HG02678 (cell line): ENCODE data around the gene LUC7L.

Experiments
- ATAC-seq: cut with Tn5 transposase; IDR thresholded peaks from one replicate; pipeline ENCODE4 v1.9.1; 2021; ENCODE audit warnings: mild to moderate bottlenecking, moderate library complexity; ENCODE audit not compliant: unreplicated experiment

Gene LUC7L

GRCh38 chr16:149024-149660 is 80.1 kb downstream of the LUC7L start:
- ATAC-seq: no peak

GRCh38 chr16:146646-147045 is 82.6 kb downstream of the LUC7L start:
- no peak for ATAC-seq

DNA sequence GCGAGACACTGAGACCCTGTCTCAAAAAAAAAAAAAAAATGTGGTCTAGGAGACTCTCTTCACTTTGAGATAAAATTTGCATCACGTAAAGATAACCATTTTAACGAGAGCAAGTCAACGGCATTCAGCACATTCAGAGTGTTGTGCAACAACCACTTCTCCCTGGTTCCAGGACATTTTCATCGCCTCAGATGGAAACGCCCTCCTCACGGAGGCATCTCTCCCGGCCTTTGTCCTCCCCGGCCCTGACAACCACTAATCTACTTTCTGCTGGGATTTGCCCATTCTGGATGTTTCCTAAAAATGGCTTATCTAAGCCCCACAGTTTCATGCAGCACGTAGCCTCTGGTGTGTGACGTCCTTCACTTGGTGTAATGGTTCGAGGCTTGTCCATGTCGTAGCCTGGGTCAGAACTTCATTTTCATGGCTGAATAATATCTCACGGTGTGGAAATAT is 84.4 kb downstream of the LUC7L start:
- ATAC-seq: no peak

- ATAC-seq: no peak
Observed at GRCh38 chr16:143456-143855, 85.8 kb downstream of the LUC7L start.

DNA sequence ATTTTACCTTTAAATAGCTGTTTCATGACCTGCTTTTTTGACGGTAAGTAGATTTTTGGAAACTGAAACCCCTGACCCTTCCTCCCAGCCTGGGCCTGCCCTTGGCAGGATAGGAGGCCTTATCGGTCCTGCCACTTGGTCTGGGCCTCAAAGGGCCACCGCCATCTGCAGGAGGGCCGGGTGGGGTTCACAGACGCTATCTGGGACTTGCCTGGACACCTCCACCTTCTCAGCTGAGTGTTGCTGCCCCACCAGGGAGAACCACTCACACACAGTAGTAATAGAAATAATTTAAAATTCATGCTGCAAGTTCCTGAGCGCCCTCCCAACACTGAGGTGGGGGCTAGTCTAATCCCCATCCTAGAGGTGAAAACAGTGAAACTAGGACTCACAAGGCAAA is 86.2 kb downstream of the LUC7L start:
- ATAC-seq: no peak

GRCh38 chr16:142405-142967 is 86.8 kb downstream of the LUC7L start:
- ATAC-seq: no peak

DNA sequence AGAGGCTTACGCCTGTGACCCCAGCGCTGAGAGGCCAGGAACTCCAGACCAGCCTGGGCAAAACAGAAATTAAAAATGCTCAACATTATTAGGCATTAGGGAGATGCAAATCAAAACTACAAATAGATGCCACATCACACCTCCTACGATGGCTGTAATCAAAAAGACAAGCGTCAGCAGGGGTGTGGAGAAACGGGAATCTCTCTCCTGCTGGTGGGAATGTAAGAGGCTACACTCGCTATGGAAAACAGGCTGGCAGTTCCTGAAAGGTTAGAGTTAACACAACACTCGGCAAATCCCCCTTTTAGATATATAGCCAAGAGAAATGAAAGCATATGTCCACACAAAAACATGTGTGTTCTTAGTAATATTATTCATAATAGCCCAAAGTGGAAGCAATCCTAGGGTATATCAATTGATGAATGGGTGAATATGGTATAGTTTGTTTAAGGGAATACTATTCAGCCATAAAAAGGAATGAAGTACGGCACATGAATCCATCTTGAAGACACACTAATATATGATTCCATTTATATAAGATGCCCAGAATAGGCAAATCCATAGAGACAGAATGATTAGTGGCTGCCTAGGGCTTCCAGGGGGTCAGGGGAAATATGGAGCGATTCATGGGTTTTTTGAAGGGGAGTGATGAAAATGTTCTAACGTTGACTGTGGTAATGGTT is 88.9 kb downstream of the LUC7L start:
- ATAC-seq: no peak
